Keratinocyte (primary cell): Measurements from ENCODE around the gene CLN6.

Experiments
- EZH2 ChIP-seq: IDR thresholded peaks from one replicate; pipeline ENCODE4 v1.6.1; 2012; ENCODE audit warnings: inconsistent platforms, mild to moderate bottlenecking, low read length, moderate library complexity
- TF ChIP-seq, protein P1 (sequence below), 3 experiments: IDR thresholded peaks in 1 of 3; conservative IDR thresholded peaks in 1 of 3; optimal IDR thresholded peaks in 1 of 3; 2 replicates in 2 of 3; 3 replicates in 1 of 3; pipeline versions ENCODE3 to v1.5.1; 2011; ENCODE audit warnings: low read length in 3 of 3, mild to moderate bottlenecking in 3 of 3, moderate library complexity in 2 of 3, control low read depth in 1 of 3, inconsistent platforms in 1 of 3; ENCODE audit not compliant: insufficient read depth in 2 of 3; ENCODE audit errors: extremely low read depth in 1 of 3

DNA sequence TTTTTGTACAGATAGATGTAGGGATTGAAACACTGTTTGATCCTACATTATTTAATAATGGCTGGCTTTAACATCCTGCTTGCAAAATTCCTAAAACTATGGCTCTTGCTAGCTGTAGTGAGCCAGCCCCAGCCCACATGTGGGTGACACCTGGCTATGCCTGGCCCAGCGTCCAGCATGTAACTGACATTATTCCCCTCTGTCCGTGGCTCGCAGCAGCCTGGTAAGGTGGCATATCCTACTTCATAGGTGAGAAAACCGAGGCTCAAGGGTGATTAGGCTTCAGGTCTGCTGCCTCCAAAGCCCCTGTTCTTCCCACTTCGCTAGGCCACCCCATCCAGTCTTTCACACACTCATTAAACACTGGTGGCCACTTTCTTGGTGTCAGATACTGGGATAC lies 26.0 kb downstream of the CLN6 start:
- TF ChIP-seq, protein P1, sequence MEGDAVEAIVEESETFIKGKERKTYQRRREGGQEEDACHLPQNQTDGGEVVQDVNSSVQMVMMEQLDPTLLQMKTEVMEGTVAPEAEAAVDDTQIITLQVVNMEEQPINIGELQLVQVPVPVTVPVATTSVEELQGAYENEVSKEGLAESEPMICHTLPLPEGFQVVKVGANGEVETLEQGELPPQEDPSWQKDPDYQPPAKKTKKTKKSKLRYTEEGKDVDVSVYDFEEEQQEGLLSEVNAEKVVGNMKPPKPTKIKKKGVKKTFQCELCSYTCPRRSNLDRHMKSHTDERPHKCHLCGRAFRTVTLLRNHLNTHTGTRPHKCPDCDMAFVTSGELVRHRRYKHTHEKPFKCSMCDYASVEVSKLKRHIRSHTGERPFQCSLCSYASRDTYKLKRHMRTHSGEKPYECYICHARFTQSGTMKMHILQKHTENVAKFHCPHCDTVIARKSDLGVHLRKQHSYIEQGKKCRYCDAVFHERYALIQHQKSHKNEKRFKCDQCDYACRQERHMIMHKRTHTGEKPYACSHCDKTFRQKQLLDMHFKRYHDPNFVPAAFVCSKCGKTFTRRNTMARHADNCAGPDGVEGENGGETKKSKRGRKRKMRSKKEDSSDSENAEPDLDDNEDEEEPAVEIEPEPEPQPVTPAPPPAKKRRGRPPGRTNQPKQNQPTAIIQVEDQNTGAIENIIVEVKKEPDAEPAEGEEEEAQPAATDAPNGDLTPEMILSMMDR (optimal IDR thresholded peaks at IDR 0.05 in 1 of 3, IDR thresholded peaks at IDR 0.05 in 1 of 3, conservative IDR thresholded peaks at IDR 0.05 in 1 of 3; ENCODE audit: extremely low read depth in 1 of 3, insufficient read depth in 2 of 3, low read length in 3 of 3): no peak
- TF ChIP-seq EZH2: no peak
